HepG2 (cell line): ENCODE results near the gene AARS2. TPM values are rescaled to one million over a fixed set of nuclear protein-coding genes. Genes with fewer than 3 reads are reported as not detected.

Experiments
- FOXA3 ChIP-seq: IDR thresholded peaks from 2 replicates; pipeline ENCODE4 v1.6.1; 2016; ENCODE audit warnings: missing genetic modification reagents, missing compliant biosample characterization
- HNRNPL ChIP-seq: fragments of 200-400 bp; formaldehyde crosslinking; IDR thresholded peaks from 2 replicates; pipeline ENCODE4 v1.6.1; 2017; ENCODE audit warnings: mild to moderate bottlenecking, low read depth, low read length
- MAFK ChIP-seq, 2 experiments: IDR thresholded peaks in 1 of 2; conservative IDR thresholded peaks in 1 of 2; 2 replicates each; pipeline ENCODE4 v1.6.1; 2011; ENCODE audit warnings: improper control_type of control experiment in 2 of 2, low read length in 2 of 2
- PRDM4 ChIP-seq: sonication (generic); formaldehyde crosslinking; IDR thresholded peaks from 2 replicates; pipeline ENCODE4 v1.9.0; 2021; ENCODE audit warnings: missing genetic modification reagents, borderline replicate concordance
- ZNF629 ChIP-seq: sonication (generic); formaldehyde crosslinking; conservative IDR thresholded peaks from 2 replicates; pipeline ENCODE4 v1.5.0; 2020; ENCODE audit warnings: missing genetic modification reagents
- ZNF646 ChIP-seq: sonication (generic); formaldehyde crosslinking; IDR thresholded peaks from 2 replicates; pipeline ENCODE4 v1.9.0; 2021; ENCODE audit warnings: mild to moderate bottlenecking, missing genetic modification reagents
- ZNF670 ChIP-seq: sonication (generic); formaldehyde crosslinking; IDR thresholded peaks from 2 replicates; pipeline ENCODE4 v1.8.0; 2022; ENCODE audit warnings: mild to moderate bottlenecking, missing genetic modification reagents, borderline replicate concordance
- ZNF740 ChIP-seq: sonication (generic); formaldehyde crosslinking; IDR thresholded peaks from 2 replicates; pipeline ENCODE4 v1.4.0; 2020; ENCODE audit warnings: missing genetic modification reagents
- ZNF883 ChIP-seq: sonication (generic); formaldehyde crosslinking; IDR thresholded peaks from 2 replicates; pipeline ENCODE4 v1.5.1; 2020; ENCODE audit warnings: mild to moderate bottlenecking, missing genetic modification reagents; ENCODE audit errors: not compliant biosample characterization
- polyA plus RNA-seq, 8 experiments: library from polyadenylated mRNA; depleted of rRNA in 3 of 8; stranded (reverse) in 7 of 8; unstranded in 1 of 8; fragments of >200 nt; fragmentation: Illumina TruSeq in 4 of 8; extraction: Trizol in 4 of 8; gene quantifications; 2 replicates each; pipeline versions ENCODE4 v1.2.1 to v1.2.3, GENCODE V29; 2011 to 2016; ENCODE audit warnings: low read depth in 4 of 8, missing spikeins in 1 of 8, mixed read lengths in 1 of 8; ENCODE audit not compliant: insufficient read depth in 1 of 8
- total RNA-seq, 5 experiments: library from RNA; depleted of rRNA; stranded (reverse); fragments of >200 nt; fragmentation: Illumina TruSeq; extraction: Trizol; gene quantifications; 2 replicates each; pipeline ENCODE4 v1.2.3, GENCODE V29; 2016; ENCODE audit warnings: low read depth in 1 of 5
- TF ChIP-seq, protein P1 (sequence below): sonication (generic); formaldehyde crosslinking; IDR thresholded peaks from 2 replicates; pipeline ENCODE4 v1.8.0; 2022; ENCODE audit warnings: mild to moderate bottlenecking, missing genetic modification reagents, moderate library complexity
- TF ChIP-seq, protein P2 (sequence below): sonication (generic); formaldehyde crosslinking; IDR thresholded peaks from 2 replicates; pipeline ENCODE4 v1.4.0; 2020; ENCODE audit warnings: missing genetic modification reagents

The AARS2 gene
- total and polyA plus RNA-seq, 2 of the 13 experiments (the other 11 are each of a cell fraction or from before 2014, with no cell fraction given) = 7.5 to 24.1 TPM

DNA sequence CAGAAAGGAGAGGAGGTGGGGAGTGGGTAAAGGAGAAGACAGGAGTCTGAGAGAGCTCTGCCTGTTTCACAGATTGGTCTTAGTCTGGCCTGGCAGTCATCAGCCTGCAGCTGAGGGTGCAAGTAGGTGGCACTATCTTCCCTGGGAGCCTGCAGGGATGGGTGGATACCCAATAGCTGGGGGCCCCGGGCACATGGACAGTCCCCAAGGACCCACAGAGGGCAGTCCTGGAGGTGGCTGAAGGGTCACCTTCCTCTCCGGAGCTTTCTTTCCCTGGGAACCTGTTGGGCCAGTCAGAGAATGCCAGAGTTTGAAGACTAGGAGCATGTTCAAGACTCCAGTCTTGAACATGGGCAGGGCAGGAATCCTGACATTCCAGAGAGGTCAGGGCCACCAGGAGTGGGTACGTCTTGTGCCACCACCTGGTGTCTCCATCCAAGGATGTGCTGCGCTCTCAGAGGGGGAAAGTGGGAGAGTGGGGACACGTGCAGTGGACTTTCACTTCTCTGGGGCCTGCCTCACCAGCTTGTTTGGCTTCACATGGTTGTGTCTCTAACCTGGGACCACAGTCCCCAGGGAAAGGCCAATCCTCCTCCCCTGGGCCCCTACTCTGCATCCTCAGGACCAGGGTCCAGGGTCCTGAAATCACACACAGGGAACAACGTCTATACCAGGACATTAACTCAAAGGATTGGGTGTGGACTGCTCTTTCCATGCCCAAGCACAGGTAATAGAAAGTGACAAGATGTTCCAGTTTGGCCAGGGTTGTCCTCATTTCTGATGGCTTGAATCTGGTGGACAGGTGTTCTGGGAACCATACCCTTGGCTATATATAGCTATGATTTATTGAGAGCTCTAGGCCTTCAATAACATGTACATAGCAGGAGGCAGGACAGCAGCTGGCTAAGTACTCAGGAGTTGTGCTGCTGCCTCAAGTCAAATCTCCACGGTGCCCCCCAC lies 18.0 kb downstream of the AARS2 start (continued):
- TF ChIP-seq PRDM4 (CRISPR knock-in tag) = no peak
- no peak for TF ChIP-seq MAFK (conservative IDR thresholded peaks at IDR 0.05 in 1 of 2, IDR thresholded peaks at IDR 0.05 in 1 of 2; ENCODE audit: low read length in 2 of 2)
- TF ChIP-seq ZNF629 (CRISPR knock-in tag) = no peak
- TF ChIP-seq ZNF883 = peak; percentile 53
- TF ChIP-seq FOXA3 (CRISPR knock-in tag) = no peak
- no peak for TF ChIP-seq ZNF646 (CRISPR knock-in tag)
- TF ChIP-seq ZNF670 (CRISPR knock-in tag) = no peak
- no peak for TF ChIP-seq HNRNPL
- TF ChIP-seq ZNF740 (CRISPR knock-in tag) = no peak
- TF ChIP-seq, protein P1, sequence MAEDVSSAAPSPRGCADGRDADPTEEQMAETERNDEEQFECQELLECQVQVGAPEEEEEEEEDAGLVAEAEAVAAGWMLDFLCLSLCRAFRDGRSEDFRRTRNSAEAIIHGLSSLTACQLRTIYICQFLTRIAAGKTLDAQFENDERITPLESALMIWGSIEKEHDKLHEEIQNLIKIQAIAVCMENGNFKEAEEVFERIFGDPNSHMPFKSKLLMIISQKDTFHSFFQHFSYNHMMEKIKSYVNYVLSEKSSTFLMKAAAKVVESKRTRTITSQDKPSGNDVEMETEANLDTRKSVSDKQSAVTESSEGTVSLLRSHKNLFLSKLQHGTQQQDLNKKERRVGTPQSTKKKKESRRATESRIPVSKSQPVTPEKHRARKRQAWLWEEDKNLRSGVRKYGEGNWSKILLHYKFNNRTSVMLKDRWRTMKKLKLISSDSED (CRISPR knock-in tag) = no peak
- TF ChIP-seq, protein P2, sequence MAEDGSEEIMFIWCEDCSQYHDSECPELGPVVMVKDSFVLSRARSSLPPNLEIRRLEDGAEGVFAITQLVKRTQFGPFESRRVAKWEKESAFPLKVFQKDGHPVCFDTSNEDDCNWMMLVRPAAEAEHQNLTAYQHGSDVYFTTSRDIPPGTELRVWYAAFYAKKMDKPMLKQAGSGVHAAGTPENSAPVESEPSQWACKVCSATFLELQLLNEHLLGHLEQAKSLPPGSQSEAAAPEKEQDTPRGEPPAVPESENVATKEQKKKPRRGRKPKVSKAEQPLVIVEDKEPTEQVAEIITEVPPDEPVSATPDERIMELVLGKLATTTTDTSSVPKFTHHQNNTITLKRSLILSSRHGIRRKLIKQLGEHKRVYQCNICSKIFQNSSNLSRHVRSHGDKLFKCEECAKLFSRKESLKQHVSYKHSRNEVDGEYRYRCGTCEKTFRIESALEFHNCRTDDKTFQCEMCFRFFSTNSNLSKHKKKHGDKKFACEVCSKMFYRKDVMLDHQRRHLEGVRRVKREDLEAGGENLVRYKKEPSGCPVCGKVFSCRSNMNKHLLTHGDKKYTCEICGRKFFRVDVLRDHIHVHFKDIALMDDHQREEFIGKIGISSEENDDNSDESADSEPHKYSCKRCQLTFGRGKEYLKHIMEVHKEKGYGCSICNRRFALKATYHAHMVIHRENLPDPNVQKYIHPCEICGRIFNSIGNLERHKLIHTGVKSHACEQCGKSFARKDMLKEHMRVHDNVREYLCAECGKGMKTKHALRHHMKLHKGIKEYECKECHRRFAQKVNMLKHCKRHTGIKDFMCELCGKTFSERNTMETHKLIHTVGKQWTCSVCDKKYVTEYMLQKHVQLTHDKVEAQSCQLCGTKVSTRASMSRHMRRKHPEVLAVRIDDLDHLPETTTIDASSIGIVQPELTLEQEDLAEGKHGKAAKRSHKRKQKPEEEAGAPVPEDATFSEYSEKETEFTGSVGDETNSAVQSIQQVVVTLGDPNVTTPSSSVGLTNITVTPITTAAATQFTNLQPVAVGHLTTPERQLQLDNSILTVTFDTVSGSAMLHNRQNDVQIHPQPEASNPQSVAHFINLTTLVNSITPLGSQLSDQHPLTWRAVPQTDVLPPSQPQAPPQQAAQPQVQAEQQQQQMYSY (CRISPR knock-in tag) = no peak
